ENCODE results near the gene LARP1B.
"Not testable (repeated sequence)": the region's sequence is repeated elsewhere in the genome, so short reads cannot be mapped to it uniquely, and the experiment has no call there.

The LARP1B gene

DNA sequence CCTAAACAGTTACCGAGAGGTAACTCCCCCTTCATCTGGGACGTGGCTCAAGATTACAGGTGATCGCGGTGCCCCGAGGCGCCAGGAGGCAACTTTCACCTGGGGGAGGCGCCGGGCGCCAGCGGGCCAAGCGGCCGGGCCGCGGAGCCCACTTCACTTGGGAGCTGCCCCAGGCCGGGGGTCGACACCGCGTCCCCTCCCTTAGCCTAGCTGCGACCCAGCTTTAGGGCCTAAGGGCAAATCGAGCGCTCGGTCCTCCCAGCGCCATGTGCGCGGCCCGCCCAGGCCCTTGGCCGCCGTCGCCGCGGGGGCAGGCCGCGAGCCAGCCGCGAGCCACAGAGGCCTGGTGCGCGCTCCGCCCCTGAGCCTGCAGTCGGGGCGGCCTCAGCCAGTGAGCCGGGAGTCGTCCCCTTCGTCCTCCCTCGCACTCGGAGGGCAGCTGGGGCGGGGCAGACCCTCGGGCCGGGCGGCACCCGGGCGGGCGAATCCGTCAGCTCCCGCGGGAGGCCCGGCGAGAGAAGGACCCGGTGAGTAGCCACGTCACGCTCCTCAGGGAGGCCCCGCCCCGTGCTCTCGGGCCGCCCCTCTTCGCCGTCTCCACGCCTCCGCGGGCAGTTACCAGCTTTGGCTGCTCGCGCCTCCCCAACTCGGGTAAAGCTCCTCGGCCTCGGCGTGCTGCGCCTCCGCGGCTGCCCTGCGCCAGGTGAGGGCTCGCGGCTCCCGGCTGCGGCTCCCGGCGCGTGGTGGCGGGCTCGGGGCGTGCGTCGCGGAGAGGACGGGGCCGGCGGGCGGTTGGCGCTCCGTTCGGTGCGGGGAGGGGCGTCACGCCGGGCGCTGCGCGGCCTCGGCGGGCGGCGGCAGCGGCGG, at the start of gene LARP1B:
Gene LARP1B (plus strand): TSS at position 614 of the 867 bp plus-strand sequence. CDS start 13,640 bp downstream, outside the sequence.
- peak; percentile 47 for FAIRE-seq

DNA sequence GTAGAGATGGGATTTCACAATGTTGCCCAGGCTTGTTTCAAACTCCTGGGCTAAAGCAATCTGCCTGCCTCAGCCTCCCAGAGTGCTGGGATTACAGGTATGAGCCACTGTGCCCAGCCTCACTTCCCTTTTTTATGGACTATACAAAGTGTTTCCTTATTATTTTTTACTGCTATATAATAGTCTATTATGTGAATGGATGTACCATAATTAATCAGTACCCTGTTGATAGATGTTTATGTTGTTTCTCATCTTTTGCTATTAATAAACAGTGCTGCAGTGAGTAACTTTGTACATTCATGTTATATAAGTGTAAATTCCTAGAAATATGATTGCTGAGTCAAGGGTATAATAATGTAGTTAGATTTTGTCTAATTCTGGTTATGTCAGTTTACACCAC, 35.8 kb upstream of the LARP1B start:
- no peak for FAIRE-seq

DNA sequence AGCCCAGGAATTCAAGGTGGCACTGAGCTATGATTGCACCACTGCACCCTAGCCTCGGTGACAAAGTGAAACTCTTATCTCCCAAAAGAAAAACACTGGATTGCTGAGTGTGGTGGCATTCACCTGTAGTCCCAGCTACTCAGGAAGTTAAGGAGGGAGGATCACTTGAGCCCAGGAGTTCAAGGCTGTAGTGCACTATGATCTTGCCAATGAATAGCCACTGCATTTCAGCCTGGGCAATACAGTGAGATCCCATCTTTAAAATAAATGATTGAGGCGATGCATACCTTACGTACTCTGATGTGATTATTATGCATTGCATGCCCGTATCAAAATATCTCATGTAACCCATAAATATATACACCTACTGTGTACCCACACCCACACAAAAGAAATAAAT, 31.2 kb upstream of the LARP1B start:
- no peak for FAIRE-seq

DNA sequence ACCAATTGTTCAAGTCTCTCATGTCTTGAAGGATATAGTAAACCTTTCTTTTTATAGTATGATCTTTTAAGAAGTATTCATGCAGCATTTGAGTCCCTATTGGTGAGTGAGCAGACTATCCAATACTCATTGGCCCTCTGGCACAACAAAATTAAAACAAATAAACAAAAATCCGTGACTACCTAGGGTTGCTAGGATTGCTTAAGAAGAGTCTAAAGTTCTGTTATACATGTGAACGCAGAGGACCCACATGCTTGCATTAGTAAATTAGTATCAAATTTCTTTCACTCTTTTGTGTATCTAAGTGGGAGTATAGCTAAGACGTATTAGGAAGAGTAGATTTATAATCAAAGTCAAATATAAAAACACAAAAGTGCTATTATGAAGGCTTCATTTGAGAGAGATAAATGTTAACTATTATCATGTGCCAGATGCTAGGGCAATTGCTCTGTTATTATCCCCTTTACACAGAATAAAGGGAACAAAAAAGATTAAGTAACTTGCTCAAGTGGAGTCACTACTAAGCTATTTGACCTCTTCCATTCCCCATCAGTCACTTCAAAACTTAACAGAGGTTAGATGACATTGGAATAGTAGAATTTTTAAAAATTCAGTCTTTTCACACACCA, 29.2 kb upstream of the LARP1B start:
- no peak for FAIRE-seq

DNA sequence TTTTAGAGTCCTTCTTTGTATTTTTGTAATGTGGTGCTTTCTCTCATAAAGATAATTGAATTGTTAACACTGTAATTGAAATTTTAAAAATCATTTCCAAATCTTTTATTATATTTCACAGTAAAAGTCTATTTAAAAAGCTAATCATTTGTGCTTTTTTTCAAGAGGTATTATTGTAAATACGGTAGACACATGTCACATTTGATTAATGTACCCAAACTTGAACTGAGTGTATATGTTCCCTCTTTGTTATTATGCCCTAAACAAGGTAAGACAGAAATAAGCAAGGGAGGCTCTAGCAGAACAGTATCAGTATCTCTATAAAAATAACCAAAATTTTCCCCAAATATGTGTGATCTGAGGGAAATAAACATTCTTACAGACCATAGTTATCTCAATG, 21.5 kb upstream of the LARP1B start:
- FAIRE-seq: peak; percentile 9

DNA sequence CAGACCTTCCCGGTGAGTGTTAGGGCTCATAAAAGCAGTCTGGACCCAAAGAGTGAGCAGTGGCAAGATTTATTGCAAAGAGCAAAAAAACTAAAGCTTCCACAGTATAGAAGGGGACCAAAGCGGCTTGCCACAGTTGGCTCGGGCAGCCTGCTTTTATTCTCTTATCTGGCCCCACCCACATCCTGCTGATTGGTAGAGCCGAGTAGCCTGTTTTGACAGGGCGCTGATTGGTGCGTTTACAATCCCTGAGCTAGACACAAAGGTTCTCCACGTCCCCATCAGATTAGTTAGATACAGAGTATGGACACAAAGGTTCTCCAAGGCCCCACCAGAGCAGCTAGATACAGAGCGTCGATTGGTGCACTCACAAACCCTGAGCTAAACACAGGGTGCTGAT, 14.1 kb upstream of the LARP1B start:
- FAIRE-seq: not testable (repeated sequence)

DNA sequence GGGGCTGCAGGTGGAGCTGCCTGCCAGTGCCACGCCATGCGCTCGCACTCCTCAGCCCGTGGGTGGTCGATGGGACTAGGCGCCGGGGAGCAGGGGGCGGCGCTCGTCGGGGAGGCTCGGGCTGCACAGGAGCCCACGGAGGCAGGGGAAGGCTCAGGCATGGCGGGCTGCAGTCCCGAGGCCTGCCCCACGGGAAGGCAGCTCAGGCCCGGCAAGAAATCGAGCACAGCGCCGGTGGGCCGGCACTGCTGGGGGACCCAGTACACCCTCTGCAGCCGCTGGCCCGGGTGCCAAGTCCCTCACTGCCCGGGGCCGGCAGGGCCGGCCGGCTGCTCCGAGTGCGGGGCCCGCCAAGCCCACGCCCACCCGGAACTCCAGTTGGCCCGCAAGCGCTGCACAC, 13.6 kb upstream of the LARP1B start:
- FAIRE-seq: not testable (repeated sequence)

DNA sequence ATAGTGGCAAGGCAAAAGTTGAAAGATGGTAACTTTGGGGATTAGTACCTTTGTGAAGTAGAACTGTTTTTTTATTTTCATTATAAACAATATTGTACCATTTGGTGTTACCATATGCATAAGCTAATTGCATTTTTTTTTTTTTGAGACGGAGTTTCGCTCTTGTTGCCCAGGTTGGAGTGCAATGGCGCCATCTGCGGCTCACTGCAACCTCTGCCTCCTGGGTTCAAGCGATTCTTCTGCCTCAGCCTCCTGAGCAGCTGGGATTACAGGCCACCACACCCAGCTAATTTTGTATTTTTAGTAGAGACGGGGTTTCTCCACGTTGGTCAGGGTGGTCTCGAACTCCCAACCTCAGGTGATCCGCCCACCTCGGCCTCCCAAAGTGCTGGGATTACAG, 9.9 kb upstream of the LARP1B start:
- not testable (repeated sequence) for FAIRE-seq

DNA sequence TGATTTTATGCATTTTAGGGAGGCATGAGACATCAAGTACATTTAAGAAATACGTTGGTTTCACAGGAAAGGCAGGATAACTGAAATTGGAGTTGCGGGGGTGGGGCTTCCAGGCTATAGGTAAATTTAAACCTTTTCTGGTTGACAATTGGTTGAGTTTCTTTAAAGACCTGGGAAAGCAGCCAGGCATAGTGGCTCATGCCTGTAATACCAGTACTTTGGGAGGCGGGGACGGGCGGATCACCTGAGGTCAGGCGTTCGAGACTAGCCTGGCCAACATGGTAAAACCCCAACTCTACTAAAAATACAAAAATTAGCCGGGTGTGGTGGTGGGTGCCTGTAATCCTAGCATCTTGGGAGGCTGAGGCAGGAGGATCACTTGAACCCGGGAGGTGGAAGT, 6.2 kb upstream of the LARP1B start:
- FAIRE-seq: not testable (repeated sequence)

DNA sequence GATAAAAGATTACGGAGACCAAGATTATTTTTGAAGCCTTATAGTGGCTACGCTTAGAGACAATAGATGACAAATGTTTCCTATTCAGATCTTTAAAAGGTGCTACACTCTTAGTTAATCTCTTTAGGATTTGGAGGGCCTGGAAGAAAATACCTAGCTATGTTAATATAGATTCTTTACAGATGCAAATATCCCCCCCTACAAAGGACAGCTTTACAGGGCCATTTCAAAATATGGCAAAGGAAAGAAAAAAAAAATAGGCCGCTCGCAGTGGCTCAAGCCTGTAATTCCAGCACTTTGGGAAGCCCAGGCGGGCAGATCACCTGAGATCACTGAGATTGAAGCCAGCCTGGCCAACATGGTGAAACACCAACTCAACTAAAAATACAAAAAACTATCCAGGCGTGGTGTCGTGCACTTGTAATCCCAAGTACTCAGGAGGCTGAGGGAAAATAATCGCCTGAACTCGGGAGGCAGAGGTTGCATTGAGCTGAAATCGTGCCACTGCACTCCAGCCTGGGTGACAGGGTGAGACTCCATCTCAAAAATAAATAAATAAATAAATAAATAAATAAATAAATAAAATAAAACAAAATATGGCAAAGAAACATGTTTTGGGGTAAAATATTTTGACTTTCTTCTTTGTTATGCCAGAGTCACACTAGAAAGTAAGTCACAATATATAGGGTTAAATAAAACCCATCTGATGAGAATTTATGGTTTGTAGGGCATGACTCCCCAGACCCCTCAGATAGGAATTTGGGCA, 5.5 kb upstream of the LARP1B start:
- not testable (repeated sequence) for FAIRE-seq

DNA sequence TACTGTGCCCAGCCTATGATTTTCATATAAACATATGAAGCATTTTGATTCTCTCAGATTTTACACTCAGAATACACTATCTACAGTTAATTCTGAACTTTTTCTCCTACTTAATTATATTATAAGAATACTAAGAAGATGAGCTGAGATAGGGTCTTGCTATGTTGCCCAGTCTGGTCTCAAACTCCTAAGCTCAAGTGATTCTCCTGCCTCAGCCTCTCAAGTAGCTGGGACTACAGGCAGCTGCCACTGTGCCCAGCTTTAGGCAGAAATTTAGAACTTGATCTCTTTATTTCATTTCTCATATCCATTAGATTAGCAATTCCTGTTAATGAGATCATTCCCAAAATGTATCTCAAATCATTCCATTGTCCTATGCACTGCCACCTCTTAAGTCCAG, 4.7 kb upstream of the LARP1B start:
- FAIRE-seq: no peak

DNA sequence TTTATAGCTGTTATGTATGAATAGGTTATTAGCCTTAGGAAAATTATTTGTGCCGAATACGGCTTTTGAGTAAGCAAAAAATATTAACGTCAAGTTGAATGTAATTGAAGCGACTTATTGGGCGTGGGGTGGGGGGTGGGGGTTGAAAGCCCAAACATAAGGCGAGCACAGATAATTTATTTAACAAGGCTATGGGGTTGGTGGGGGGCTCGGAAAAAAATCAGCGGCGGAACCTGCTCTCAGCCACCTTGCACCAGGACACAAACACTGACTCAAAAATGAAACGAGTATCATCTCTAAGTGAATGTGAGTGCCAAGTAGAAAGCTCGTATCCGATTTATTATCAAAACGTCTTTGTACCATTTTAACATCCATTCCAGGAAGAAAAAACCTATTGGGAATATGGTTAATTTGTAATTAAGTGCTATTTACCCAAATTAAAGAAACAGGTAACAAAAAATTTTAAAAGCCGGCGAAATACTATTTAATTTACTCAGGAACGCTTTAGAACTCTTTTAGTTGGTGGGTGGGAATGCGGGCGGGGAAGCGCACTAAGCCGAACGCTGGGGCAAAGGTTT, 902 bp upstream of the LARP1B start:
- FAIRE-seq: no peak

DNA sequence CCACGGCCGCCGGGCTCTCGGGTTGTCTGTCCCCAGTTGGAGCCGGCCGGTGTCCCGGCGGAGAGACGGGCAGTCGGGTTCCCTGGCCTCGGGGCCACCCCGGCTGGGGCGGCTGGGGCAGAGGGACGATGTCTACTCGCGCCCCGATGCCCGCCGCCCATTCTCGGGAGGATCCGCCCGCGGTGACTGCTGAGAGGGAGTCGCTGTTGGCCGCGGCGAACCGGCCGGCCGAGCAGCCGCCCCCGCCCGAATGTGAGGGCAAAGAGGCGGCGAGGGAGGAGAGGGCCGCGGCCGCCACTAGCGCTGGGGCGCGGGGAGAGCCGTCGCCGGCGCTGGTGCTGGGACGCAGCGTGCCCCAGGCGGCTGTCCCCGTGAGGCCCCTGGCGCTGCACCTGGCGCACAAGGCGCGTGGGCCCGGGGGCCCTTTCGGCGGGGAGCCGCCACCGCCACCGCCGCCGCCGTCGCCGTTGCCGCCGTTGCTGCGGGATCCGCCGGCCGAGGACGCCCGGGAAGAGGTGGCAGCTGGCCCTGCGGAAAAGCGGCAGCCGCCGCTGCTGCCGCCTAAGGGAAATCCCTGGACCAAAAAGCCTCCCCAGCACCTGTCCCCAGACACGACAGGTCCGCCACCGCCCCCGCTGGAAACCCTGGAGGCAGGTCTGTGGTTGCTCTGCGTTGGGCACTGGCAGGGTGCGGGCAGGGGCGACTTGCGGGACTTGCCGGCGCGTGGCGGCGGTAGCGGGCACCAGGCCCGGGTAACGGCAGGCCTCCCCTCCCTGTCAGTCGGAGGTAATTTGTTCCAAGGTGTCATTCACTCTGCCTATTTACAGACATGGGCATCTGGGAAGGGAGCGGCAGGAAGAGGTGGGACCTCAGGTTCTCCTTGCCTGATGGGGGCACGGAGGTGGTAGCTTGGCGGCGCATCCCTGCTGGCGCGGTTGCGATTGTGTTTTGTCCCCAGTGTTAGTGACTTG, 739 bp downstream of the LARP1B start:
- FAIRE-seq: no peak

DNA sequence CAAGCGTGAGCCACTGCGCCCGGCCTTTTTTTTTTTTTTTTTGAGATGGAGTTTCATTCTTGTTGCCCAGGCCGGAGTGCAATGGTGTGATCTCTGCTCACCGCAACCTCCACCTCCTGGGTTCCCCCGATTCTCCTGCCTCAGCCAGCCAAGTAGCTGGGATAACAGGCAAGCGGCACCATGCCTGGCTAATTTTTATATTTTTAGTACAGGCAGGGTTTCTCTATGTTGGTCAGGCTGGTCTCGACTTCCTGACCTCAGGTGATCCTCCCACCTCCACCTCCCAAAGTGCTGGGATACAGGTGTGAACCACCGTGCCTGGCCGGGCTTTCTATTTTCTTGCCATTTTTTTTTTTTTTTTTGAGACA, 5.3 kb downstream of the LARP1B start:
- FAIRE-seq: not testable (repeated sequence)

DNA sequence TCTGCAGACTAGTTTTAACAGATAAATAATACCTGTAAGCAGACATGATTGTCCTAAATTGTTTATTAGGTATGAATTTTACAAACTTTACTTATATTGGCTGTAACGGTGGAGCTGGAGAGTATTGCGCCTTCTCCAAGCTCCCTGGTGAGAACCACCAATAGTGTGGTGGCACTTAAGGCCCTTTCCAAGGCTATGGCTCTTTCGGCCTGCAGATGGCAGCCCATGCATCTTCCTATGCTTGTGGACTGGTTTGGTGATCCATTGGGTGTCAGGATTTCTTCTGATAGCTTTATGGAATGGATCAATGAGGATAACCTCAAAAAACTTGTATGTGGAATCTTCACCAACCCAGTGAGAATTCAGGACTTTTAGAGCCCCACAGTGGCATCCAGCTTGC, 7.8 kb downstream of the LARP1B start:
- FAIRE-seq: no peak

DNA sequence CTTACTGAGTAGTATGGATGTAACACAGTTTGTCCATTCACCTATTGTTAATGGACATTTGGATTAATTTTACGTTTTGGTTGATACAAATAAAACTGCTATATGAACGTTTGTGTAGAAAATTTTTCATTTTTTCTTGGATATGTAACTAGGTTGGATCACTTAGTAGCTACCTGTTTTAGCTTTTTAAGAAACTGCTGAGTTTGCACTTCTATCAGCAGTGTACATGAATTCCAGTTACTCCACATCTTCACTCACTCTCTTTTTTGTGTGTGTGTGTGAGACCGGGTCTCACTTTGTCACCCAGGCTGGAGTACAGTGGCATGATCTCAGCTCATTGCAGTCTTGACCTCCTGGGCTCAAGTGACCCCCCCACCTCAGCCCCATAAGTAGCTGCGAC, 15.4 kb downstream of the LARP1B start:
- FAIRE-seq: no peak

DNA sequence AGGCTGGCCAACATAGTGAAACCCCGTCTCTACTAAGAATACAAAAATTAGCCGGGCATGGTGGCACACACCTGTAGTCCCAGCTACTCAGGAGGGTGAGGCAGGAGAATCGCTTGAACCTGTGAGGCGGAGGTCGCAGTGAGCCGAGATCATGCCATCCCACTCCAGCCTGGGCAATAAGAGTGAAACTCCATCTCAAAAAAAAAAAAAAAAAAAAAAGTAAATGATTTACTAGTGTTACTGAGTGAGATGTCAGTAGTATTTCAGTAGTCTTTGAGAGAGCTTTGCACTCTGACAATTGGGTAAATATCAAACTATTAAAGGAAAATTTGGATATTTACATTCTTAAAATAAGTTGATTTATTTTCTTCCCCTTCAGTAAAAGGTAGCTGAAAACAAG, 34.2 kb downstream of the LARP1B start:
- FAIRE-seq: not testable (repeated sequence)

DNA sequence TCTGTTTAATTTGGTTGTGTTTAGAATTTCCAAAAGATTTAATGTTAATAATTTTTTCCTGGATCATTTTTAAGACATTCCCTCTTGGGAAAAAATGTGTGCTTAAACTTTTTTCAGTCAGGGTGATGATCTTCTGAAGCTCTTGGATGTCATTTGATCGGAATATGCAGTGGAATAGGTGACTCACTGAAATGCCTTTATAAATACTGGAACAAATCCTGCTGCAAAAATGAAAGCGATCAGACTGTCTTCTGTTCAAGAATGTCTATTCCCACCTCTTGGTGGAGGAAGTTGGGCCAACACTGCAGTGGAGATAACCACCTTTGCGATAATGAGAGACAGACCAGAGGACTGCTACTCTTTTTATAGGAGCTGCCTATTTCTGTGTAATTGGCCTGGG, 46.7 kb downstream of the LARP1B start:
- FAIRE-seq: no peak

DNA sequence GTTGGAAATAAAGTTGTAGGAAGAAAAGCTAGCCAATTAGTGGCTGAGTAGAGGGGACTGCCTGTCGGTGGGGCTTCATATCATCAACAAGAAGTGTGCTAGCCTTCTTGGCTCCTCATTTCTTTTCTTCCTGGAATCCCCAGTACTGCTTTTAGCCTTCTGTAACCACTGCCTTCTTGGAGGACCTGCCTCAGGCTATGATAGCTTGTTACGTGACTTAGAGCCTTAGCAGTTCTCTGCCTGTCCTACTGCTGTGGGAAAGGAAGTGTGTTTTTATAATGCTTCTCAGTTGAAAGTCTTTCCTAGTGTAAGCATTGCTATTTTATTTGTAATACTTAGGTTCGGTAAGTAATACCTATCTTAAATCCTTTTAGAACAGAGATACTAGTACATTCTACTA, 61.9 kb downstream of the LARP1B start:
- FAIRE-seq: no peak

DNA sequence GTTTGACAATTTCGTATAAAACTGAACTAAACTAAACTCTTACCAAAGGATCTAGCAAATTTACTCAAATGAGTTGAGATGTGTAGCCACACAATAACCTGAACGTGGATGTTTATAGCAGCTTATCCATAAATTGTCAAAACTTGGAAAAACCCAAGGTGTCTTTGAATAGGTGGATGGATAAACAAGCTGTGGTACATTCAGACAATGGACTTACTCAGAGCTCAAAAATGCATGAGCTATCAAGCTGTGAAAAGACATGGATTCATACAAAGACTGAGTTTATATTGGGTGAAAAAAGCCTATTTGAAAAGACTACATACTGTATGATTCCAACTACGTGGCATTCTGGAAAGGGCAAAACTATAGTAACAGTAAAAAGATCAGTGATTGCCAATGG, 69.5 kb downstream of the LARP1B start:
- FAIRE-seq: no peak

DNA sequence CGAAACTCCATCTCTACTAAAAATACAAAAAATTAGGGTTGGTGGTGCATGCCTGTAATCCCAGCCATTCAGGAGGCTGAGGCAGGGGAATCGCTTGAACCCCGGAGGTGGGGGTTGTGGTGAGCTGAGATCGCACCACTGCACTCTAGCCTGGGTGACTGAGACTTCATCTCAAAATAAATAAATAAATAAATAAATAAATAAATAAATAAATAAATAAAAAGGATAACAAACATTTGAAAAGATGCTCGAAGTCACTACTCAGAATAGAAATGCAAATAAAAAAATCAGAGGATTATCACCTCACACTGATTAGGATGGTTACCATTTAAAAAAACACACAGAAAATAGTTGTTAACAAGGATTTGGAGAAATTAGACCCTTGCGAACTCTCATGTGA, 73.8 kb downstream of the LARP1B start:
- FAIRE-seq: no peak

DNA sequence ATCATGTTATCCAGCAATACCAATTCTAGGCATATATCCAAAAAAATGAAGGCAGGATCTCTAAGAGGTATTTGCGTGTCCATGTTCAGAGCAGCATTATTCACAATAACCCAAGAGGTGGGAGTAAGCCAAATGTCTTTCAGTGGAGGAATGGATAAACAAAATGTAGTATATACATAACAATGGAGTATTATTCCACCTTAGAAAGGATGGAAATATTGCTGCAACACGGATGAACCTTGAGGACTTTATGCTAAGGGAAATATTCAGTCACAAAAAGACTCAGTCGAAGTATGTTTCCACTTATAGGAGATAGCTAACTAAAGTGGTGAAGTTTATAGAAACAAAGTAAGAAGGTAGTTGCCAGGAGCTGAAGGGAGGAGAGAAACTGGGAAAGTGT, 74.3 kb downstream of the LARP1B start:
- FAIRE-seq: no peak

All from A204.1 (cell line).